Measurements from ENCODE around the gene TMEM170B. TPM values are rescaled to one million over a fixed set of nuclear protein-coding genes. Genes with fewer than 3 reads are reported as not detected.
"Not testable (repeated sequence)": the region's sequence is repeated elsewhere in the genome, so short reads cannot be mapped to it uniquely, and the experiment has no call there.

TMEM170B gene
- total RNA-seq, 4 donors from 2014 or later, result 2.0 to 15.3 (median 10.8) TPM

GRCh38 chr6:11538819-11539468 is 1.4 kb downstream of the TMEM170B start:
- H3K9me3 ChIP-seq, result no peaks in the 10 kb centered on the region
- no peaks in the 10 kb centered on the region for H3K27me3 ChIP-seq
- DNase-seq, result no peak
- no peaks in the 10 kb centered on the region for H3K36me3 ChIP-seq
- H3K4me1 ChIP-seq, result peaks cover 0 to 5% of the 10 kb centered on the region in 2 donors
- peak overlapping the region; percentile 56 to 98 for H3K4me3 ChIP-seq
- H3K27ac ChIP-seq, result peak overlapping the region; percentile 70 to 91
- TF ChIP-seq POLR2A (IDR thresholded peaks at IDR 0.05), result no peak
- TF ChIP-seq CTCF (IDR thresholded peaks at IDR 0.05), result no peak
- intact Hi-C loops (cut with DNase I; ENCODE audit: low total_unique reads), result no loop called here

- H3K36me3 ChIP-seq, result no peaks in the 10 kb centered on the region
- H3K27me3 ChIP-seq, result no peaks in the 10 kb centered on the region
- H3K4me1 ChIP-seq, result peaks cover 0 to 5% of the 10 kb centered on the region in 2 donors
- DNase-seq, result no peak
- H3K9me3 ChIP-seq, result no peaks in the 10 kb centered on the region
- TF ChIP-seq CTCF (IDR thresholded peaks at IDR 0.05) (no peak), POLR2A (IDR thresholded peaks at IDR 0.05) (no peak)
- no peak overlapping the region for H3K4me3 ChIP-seq
- intact Hi-C loops (cut with DNase I; ENCODE audit: low total_unique reads), result no loop called here
- no peak overlapping the region for H3K27ac ChIP-seq
Measured at GRCh38 chr6:11542863-11543262, 5.3 kb downstream of the TMEM170B start.

- Histone ChIP-seq H3K4me3 (no peak overlapping the region), H3K36me3 (no peaks in the 10 kb centered on the region), H3K27ac (no peak overlapping the region), H3K4me1 (peaks cover 0 to 1% of the 10 kb centered on the region in 2 donors), H3K9me3 (no peaks in the 10 kb centered on the region), H3K27me3 (no peaks in the 10 kb centered on the region)
- DNase-seq, result no peak
- TF ChIP-seq CTCF (IDR thresholded peaks at IDR 0.05) (no peak), POLR2A (IDR thresholded peaks at IDR 0.05) (no peak)
- intact Hi-C loops (cut with DNase I; ENCODE audit: low total_unique reads), result no loop called here
Measured at GRCh38 chr6:11543919-11544518, 6.5 kb downstream of the TMEM170B start.

DNA sequence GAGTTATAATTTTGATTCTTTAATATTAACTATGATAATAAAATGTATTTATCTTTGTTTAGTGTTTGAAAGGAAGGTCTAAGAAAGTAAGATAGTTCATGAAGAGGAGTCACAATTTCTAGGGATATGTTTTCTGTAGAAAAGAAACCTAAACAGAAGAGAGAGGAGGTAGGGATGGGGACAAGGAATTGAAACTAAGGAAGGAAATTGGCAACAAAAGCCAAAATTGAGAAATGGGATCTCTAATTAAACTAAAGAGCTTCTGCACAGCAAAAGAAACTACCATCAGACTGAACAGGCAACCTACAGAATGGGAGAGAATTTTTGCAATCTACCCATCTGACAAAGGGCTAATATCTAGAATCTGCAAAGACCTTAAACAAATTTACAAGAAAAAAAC is 10.3 kb downstream of the TMEM170B start:
- H3K9me3 ChIP-seq; intact Hi-C loops (cut with DNase I; ENCODE audit: low total_unique reads); H3K27ac ChIP-seq; DNase-seq; H3K4me3 ChIP-seq; H3K36me3 ChIP-seq; H3K27me3 ChIP-seq; H3K4me1 ChIP-seq: not testable (repeated sequence)

DNA sequence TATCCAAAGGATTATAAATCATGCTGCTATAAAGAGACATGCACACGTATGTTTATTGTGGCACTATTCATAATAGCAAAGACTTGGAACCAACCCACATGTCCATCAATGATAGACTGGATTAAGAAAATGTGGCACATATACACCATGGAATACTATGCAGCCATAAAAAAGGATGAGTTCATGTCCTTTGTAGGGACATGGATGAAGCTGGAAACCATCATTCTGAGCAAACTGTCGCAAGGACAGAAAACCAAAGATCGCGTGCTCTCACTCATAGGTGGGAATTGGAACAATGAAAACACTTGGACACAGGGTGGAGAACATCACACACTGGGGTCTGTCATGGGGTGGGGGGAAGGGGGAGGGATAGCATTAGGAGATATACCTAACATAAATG is 11.0 kb downstream of the TMEM170B start:
- H3K36me3 ChIP-seq; H3K27ac ChIP-seq; H3K4me3 ChIP-seq; DNase-seq; H3K27me3 ChIP-seq; H3K9me3 ChIP-seq; intact Hi-C loops (cut with DNase I; ENCODE audit: low total_unique reads); H3K4me1 ChIP-seq: not testable (repeated sequence)

- Histone ChIP-seq H3K4me3 (no peak overlapping the region), H3K27me3 (no peaks in the 10 kb centered on the region), H3K9me3 (no peaks in the 10 kb centered on the region), H3K4me1 (no peaks in the 10 kb centered on the region), H3K27ac (no peak overlapping the region), H3K36me3 (peaks cover 0 to 2% of the 10 kb centered on the region in 2 donors)
- intact Hi-C loops (cut with DNase I; ENCODE audit: low total_unique reads), result no loop called here
- no peak for DNase-seq
- TF ChIP-seq CTCF (IDR thresholded peaks at IDR 0.05) (no peak), POLR2A (IDR thresholded peaks at IDR 0.05) (no peak)
Measured at GRCh38 chr6:11551053-11551452, 13.5 kb downstream of the TMEM170B start.

Measured in uterus (tissue), 4 donors.